GM18499 (cell line): Measurements from ENCODE around the gene IL1RAP.

ENCODE experiments used
- ATAC-seq: cut with Tn5 transposase; IDR thresholded peaks from one replicate; pipeline ENCODE4 v1.9.1; 2021; ENCODE audit warnings: moderate number of reproducible peaks; ENCODE audit not compliant: insufficient read depth, unreplicated experiment

Gene IL1RAP

GRCh38 chr3:190597291-190597690, 83.4 kb downstream of the IL1RAP start:
- ATAC-seq, result no peak

GRCh38 chr3:190601622-190602021, 87.7 kb downstream of the IL1RAP start:
- no peak for ATAC-seq

- ATAC-seq, result no peak
Measured at GRCh38 chr3:190605385-190605784, 91.5 kb downstream of the IL1RAP start.

GRCh38 chr3:190606596-190606995, 92.7 kb downstream of the IL1RAP start:
- ATAC-seq, result no peak

GRCh38 chr3:190607021-190607420, 93.1 kb downstream of the IL1RAP start:
- no peak for ATAC-seq

GRCh38 chr3:190608850-190609589, 95.1 kb downstream of the IL1RAP start:
- no peak for ATAC-seq

- no peak for ATAC-seq
Measured at GRCh38 chr3:190614226-190615059, 100.6 kb downstream of the IL1RAP start.

- ATAC-seq, result no peak
Measured at GRCh38 chr3:190615060-190615384, 101.1 kb downstream of the IL1RAP start.

GRCh38 chr3:190615607-190616006, 101.7 kb downstream of the IL1RAP start:
- no peak for ATAC-seq

GRCh38 chr3:190616637-190617036, 102.8 kb downstream of the IL1RAP start:
- no peak for ATAC-seq

- ATAC-seq, result peak; percentile 84
Measured at GRCh38 chr3:190617185-190617584, 103.3 kb downstream of the IL1RAP start.

- ATAC-seq, result no peak
Measured at GRCh38 chr3:190618330-190619030, 104.6 kb downstream of the IL1RAP start.

- no peak for ATAC-seq
Measured at GRCh38 chr3:190619353-190619752, 105.5 kb downstream of the IL1RAP start.

GRCh38 chr3:190619761-190620160, 105.9 kb downstream of the IL1RAP start:
- no peak for ATAC-seq

GRCh38 chr3:190620886-190621608, 107.2 kb downstream of the IL1RAP start:
- ATAC-seq, result no peak

- no peak for ATAC-seq
Measured at GRCh38 chr3:190621927-190622326, 108.0 kb downstream of the IL1RAP start.

GRCh38 chr3:190624282-190624681, 110.4 kb downstream of the IL1RAP start:
- ATAC-seq, result no peak

GRCh38 chr3:190626951-190627620, 113.2 kb downstream of the IL1RAP start:
- ATAC-seq, result no peak

GRCh38 chr3:190629088-190629487, 115.2 kb downstream of the IL1RAP start:
- no peak for ATAC-seq

- ATAC-seq, result no peak
Measured at GRCh38 chr3:190631295-190631694, 117.4 kb downstream of the IL1RAP start.
